GM21423 (cell line): Measurements from ENCODE around the gene IL3.

Experiments
- ATAC-seq: cut with Tn5 transposase; IDR thresholded peaks from one replicate; pipeline ENCODE4 v1.9.1; 2021; ENCODE audit warnings: mild to moderate bottlenecking, moderate library complexity; ENCODE audit not compliant: unreplicated experiment

IL3 gene

DNA sequence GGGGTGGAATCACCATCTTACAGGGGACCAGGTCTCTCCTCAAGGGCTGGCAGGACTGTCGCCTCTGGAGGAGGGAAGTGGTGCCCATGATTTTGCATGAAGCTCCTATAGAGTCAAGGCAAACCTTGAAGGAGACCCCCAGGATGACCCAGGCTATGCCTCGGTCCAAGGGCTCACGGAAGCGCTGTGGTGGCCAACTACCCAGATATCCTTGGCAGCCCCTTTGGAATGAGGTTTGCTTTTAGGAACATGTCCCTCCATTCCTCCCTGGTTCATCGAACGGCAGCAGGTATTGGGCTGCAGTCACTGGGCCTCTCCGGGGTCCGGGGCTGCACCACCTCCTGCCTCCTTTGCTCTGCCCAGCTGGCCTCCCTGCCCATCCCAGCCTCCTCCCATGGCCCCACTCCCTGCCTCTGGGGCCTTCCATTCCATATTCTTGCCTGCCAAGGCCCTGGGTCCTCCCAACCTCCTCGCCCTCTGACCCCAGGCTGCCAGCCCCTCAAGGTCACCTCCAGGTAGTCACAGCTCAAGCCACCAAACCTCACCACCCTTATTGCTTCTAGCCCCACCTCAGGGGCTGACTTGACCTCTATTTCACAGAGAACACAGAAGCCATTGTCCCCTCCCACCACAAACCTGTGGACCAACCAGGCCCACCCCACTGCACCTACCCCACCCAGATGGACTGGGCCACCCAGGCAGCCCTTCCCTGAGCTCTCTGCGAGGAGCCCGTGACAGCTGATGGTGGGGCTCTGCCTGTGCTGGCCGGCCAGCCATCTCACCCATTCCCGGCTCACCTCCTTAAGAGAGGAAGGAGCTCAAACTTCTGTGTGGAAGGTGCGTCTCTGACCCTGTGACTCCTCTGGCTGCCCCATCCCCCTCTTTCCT, 3.6 kb upstream of the IL3 start:
- no peak for ATAC-seq

GRCh38 chr5:132057498-132058255, 2.8 kb upstream of the IL3 start:
- no peak for ATAC-seq

- no peak for ATAC-seq
Measured at GRCh38 chr5:132058646-132059042, 1.8 kb upstream of the IL3 start.

GRCh38 chr5:132059043-132059695, 1.3 kb upstream of the IL3 start:
- no peak for ATAC-seq

DNA sequence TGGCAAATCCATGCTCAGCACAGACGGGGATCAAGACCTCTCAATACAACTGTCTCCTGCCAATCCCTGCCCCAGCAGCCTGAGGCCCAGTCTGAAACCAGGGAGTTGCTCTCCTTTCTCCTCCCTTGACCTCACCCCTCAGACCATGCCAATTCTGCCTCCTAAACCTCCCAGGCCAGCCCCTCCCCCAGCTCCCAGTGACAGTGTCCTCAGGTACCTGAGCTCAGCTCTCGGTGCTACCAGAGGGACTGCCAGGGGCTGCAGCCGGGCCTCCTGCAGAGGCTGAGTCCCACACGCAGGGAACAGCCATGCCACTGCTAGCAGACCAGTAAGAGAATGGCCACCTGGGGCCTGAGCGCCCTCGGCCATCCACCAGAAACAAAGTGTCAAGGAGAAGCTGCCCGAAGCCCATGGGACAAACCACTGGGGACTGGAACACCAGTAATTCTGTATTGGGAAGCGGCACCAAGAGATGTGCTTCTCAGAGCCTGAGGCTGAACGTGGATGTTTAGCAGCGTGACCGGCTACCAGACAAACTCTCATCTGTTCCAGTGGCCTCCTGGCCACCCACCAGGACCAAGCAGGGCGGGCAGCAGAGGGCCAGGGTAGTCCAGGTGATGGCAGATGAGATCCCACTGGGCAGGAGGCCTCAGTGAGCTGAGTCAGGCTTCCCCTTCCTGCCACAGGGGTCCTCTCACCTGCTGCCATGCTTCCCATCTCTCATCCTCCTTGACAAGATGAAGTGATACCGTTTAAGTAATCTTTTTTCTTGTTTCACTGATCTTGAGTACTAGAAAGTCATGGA, 557 bp upstream of the IL3 start:
- ATAC-seq = no peak

DNA sequence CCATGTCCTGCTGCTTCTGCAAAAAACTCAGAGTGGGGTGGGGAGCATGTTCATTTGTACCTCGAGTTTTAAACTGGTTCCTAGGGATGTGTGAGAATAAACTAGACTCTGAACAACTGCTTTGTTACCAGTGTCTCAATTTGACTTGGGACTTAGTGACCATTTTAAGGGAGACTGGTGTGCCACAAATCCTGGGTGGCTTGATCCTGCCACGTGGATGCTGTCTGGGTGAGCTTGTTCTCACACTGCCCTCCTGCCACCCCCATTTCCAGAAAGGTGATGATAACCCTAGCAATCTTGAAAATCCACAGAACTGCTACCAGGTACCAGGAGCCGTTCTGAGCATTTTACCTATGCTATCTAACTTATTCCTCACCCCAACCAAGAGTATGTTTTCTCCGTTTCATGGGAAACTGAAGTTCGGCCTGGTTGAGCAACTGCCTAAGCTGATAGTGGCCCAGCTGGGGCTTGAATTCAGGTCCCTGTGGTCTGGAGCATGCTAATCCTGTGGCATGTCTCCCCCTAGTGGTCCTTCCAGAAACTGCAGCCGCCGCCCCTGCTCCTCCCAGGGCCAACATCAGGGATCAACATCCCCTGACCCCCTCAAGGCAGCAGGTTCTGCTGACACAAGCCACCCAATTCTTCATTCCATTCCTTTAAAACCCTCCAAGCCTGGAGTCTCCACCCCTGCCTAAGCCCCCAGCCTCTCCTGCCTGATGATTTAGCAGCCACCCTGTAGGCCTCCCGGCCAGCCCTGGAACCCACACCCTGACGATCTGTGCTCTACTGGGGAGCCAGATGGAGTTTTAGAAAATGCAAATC, 2.8 kb downstream of the IL3 start:
- ATAC-seq = peak; percentile 52

DNA sequence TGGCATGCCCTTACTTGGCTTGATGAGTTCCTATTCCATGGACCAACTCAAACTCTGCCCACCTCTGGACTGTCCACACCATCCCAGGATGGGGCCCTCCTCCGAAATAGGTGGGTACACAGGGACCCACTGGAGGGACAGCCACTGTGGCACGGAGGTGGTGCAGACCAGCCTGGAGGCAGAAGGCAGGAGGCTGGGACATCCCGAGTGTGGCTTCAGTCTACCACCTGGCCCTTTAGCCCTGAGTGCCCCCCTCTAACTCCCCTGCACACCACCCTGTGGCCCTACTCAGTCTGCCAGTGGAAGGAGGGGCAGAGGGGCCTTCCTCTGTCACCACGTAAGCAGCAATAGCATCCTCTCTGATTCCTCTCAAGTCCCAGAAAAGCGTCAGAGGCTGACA, 3.7 kb downstream of the IL3 start:
- ATAC-seq = no peak

DNA sequence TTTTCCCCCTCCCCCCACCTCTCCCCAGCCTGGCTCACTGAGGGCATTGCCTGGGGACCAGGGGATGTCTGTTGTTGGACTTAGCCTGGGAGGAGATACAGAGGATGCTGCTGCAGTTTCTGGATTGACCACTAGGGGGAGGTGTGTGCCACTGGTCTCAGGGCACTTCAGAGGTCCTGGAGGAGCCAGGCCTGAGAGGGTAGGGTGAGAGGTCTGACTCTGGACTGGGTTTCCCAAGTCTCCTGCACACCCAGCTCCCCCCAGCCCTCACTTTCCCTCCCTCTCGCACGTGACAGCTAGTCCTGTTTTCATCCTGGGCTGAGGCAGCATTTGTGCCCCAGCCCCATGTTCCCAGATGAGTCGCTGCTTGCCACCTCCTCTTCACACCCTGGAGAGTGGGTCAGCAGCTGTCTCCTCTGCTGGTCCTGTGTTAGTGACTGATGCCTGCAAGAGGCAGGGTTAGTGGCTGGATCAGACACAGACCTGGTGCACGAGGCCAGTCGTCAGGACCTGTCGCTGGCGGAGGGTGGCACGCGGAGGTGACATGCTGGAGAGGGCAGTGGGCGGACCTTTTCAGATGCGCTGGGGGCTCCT, 4.4 kb downstream of the IL3 start:
- ATAC-seq = peak; percentile 54

GRCh38 chr5:132065351-132065937, 5.0 kb downstream of the IL3 start:
- ATAC-seq = peak; percentile 41

DNA sequence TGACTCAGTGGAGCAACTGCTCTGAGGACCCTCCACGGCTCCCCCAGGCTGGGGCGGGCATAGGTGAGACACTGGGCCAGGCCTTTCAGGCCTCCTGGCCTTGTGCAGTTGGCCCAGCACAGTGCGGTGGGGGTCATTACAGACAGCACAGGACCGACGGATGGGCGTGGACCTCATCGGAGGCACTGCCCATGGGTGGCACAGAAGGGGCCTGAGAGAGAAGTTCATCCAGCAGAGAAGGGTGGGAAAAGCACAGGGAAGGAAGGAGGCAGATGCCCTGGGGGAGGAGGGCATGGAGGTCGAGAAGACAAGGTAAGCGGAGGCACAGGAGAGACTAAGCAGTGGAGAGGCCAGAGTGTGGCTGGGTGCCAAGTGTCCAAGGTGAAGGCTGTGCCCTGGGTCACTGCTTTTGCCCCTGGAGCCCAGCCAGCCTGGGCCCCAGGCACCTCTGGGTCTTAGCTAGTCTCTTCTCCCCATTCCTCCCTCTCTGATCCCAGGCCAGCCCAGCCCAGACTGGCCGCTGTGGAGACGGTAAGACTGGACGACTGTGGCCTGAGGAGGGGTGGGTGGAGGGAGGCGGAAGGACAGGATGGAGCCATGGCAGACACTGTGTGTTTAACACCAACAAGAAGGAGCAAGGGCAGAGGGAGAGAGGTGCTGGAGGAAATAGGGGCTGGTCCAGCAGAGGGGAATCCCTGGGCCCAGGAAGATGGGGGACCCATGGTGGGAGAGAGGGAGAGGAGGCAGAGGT, 5.7 kb downstream of the IL3 start:
- ATAC-seq = no peak

- ATAC-seq = no peak
Measured at GRCh38 chr5:132066871-132067270, 6.4 kb downstream of the IL3 start.

GRCh38 chr5:132067451-132067850, 7.0 kb downstream of the IL3 start:
- ATAC-seq = no peak

DNA sequence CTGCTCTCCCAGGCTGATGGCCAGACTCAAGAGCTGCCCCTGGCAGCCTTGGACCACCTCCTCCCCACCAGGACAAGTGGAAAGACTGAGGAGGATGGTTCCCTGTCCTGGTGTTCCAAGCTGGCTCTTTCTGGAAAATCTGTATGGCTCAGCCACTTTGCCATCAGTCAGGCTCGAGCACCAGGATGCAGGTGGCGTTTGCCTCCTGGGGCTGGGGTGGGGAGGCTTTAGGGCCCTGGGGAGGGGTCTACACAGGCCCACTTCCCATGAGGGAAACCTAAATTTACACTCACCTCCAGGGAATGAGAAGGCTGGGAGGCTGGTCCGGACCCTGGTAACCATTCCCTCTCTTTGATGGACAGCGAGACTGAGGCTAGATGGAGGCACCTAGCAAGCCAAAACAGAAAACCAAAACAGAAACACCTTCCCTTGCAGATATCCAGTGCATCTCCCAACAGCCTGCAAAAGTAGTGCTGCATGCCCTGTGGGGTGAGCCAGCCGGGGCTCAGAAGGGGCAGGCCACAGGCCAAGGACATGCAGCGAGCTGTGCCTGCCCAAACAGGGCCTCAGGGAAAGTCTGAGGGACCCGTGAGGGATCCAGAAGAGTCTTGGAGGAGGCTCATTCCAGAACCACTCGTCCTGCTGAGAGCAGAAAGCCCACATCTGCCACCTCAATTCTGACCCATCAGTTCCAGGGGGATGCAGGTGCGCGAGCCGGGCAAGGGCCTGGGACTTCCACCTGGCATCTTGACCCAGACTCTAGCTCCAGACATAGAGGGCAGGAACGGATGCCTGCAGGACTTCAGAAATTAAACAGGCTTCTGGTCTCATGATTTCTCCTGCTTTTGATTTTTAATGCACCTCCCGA, 7.7 kb downstream of the IL3 start:
- ATAC-seq = no peak

GRCh38 chr5:132069561-132069960, 9.1 kb downstream of the IL3 start:
- no peak for ATAC-seq

DNA sequence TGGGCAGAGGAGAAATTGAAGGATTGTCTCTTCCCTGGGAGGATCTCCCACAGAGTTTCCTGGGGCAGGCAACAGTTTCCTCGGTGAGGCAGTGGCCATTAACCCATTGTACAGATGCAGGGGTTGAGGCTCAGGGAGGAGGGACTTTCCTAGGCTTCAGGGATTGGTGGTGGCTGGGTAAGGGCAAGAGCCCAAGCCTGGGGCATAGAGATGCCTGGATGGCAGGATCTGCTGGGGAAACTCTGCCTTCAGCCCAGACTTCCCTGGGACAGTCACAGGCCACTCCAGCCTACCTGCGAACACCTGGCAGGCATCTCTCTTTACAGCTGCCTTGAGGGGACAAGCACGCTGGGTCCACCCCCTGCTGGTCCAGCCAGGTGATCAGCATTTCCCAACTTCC, 9.5 kb downstream of the IL3 start:
- no peak for ATAC-seq

DNA sequence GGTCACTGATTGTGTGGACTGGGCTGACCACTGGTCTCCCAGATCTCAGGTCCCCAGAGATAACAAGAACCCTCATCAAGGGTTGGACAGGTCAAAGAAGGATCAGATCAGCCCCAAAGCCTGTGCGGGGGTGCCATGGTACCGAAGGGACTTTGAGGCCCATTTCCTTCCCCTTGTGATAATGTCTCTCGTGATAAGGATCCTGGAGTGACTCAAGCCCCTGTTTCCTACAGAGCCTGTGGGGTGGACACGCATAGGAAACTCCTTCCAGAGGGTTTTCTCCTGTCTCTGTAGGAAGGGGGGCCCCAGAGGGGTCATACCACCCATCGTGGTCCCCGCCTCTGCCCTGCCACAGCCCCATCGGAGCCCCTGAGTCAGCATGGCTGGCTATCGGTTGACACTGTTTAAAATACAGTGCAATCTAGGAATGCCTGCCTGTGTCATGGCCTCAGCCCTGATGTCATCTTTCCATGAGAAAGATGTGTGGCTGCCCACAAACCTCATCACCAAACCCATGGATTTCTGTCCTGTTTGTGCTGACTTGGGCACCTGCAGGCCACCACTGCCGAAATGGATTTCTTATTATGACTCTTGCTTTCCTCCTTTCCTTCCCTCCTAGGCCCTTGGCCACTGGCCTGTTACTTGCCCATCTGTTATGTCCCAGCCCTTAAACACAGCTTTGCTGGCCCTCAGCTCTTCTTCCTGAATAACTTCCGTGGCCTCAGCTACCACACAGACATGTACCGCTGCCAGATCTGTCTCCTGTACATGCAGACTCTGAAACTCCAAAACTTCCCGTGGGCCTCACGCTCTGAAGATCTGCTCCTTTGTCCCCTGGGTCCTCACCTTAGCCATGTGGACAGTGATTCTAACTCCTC, 10.2 kb downstream of the IL3 start:
- no peak for ATAC-seq

- ATAC-seq = no peak
Measured at GRCh38 chr5:132071338-132071707, 10.9 kb downstream of the IL3 start.
